ENCODE results near the gene NRG4.
"Not testable (repeated sequence)": the region's sequence is repeated elsewhere in the genome, so short reads cannot be mapped to it uniquely, and the experiment has no call there.

Gene NRG4

GRCh38 chr15:75992897-75993296, 19.3 kb downstream of the NRG4 start:
- no peak for DNase-seq

GRCh38 chr15:75989875-75990274, 22.3 kb downstream of the NRG4 start:
- no peak for DNase-seq

GRCh38 chr15:75989045-75989444, 23.2 kb downstream of the NRG4 start:
- DNase-seq = no peak

- DNase-seq = no peak
These were observed 26.3 kb downstream of the NRG4 start for GRCh38 chr15:75985971-75986370.

GRCh38 chr15:75984706-75985105, 27.5 kb downstream of the NRG4 start:
- DNase-seq = not testable (repeated sequence)

GRCh38 chr15:75982468-75982867, 29.8 kb downstream of the NRG4 start:
- no peak for DNase-seq

GRCh38 chr15:75981149-75981815, 30.9 kb downstream of the NRG4 start:
- DNase-seq = no peak

GRCh38 chr15:75976766-75977165, 35.5 kb downstream of the NRG4 start:
- DNase-seq = not testable (repeated sequence)

GRCh38 chr15:75966073-75966472, 46.2 kb downstream of the NRG4 start:
- DNase-seq = no peak

- DNase-seq = no peak
These were observed 50.9 kb downstream of the NRG4 start for GRCh38 chr15:75961331-75961730.

- no peak for DNase-seq
These were observed 56.5 kb downstream of the NRG4 start for GRCh38 chr15:75955720-75956119.

GRCh38 chr15:75952525-75952924, 59.7 kb downstream of the NRG4 start:
- DNase-seq = no peak

GRCh38 chr15:75948761-75949296, 63.4 kb downstream of the NRG4 start:
- DNase-seq = no peak

- DNase-seq = no peak
These were observed 65.1 kb downstream of the NRG4 start for GRCh38 chr15:75947092-75947491.

- no peak for DNase-seq
These were observed 66.3 kb downstream of the NRG4 start for GRCh38 chr15:75945953-75946352.

GRCh38 chr15:75943713-75944215, 68.5 kb downstream of the NRG4 start:
- no peak for DNase-seq

GRCh38 chr15:75943246-75943645, 69.0 kb downstream of the NRG4 start:
- no peak for DNase-seq

GRCh38 chr15:75942464-75942863, 69.8 kb downstream of the NRG4 start:
- no peak for DNase-seq

GRCh38 chr15:75930866-75931265, 81.4 kb downstream of the NRG4 start:
- no peak for DNase-seq

- DNase-seq = no peak
These were observed 82.2 kb downstream of the NRG4 start for GRCh38 chr15:75929799-75930565.

- DNase-seq = no peak
These were observed 83.3 kb downstream of the NRG4 start for GRCh38 chr15:75928680-75929608.

GRCh38 chr15:75927601-75928000, 84.6 kb downstream of the NRG4 start:
- no peak for DNase-seq

- no peak for DNase-seq
These were observed 85.3 kb downstream of the NRG4 start for GRCh38 chr15:75926931-75927330.
